NCI-H146 (cell line): ENCODE measurements around the gene PVALEF.

Experiments
- DNase-seq: peaks from one replicate; lab custom pipeline; 2025; lab: John Stamatoyannopoulos, UW

PVALEF gene

GRCh38 chr17:81128774-81129173 is 36.5 kb upstream of the PVALEF start:
- no peak for DNase-seq

- no peak for DNase-seq
Observed at GRCh38 chr17:81129289-81129688, 36.0 kb upstream of the PVALEF start.

- DNase-seq = no peak
Observed at GRCh38 chr17:81129711-81130367, 35.5 kb upstream of the PVALEF start.

GRCh38 chr17:81130385-81131361 is 34.6 kb upstream of the PVALEF start:
- no peak for DNase-seq

GRCh38 chr17:81131486-81132196 is 33.7 kb upstream of the PVALEF start:
- no peak for DNase-seq

GRCh38 chr17:81132197-81132540 is 33.1 kb upstream of the PVALEF start:
- no peak for DNase-seq

GRCh38 chr17:81132770-81133723 is 32.3 kb upstream of the PVALEF start:
- no peak for DNase-seq

GRCh38 chr17:81134064-81134781 is 31.1 kb upstream of the PVALEF start:
- no peak for DNase-seq

- DNase-seq = peak; percentile 27
Observed at GRCh38 chr17:81135505-81136278, 29.6 kb upstream of the PVALEF start.

- no peak for DNase-seq
Observed at GRCh38 chr17:81136366-81136765, 28.9 kb upstream of the PVALEF start.

GRCh38 chr17:81137248-81137647 is 28.1 kb upstream of the PVALEF start:
- no peak for DNase-seq

GRCh38 chr17:81138083-81138482 is 27.2 kb upstream of the PVALEF start:
- DNase-seq = no peak

- DNase-seq = no peak
Observed at GRCh38 chr17:81138500-81138899, 26.8 kb upstream of the PVALEF start.

- no peak for DNase-seq
Observed at GRCh38 chr17:81139428-81139827, 25.9 kb upstream of the PVALEF start.

GRCh38 chr17:81140018-81140417 is 25.3 kb upstream of the PVALEF start:
- no peak for DNase-seq

- DNase-seq = no peak
Observed at GRCh38 chr17:81140695-81141094, 24.6 kb upstream of the PVALEF start.

- peak; percentile 80 for DNase-seq
Observed at GRCh38 chr17:81142301-81143199, 22.8 kb upstream of the PVALEF start.

GRCh38 chr17:81143200-81143527 is 22.1 kb upstream of the PVALEF start:
- no peak for DNase-seq
